Mesenchymal stem cell (in vitro differentiated cells and primary cell): Measurements from ENCODE around the gene INPP4A.

ENCODE experiments used
- DNase-seq: peaks from one replicate; pipeline ENCODE4 v3.0.0-alpha.2; 2013
- H2AFZ ChIP-seq: one replicate; pipeline ENCODE4 v1.6.1; 2013; ENCODE audit warnings: low read depth, mild to moderate bottlenecking, control low read depth, inconsistent platforms, low read length, moderate library complexity
- H2AK5ac ChIP-seq: 2 replicates; pipeline ENCODE4 v1.6.1; 2013; ENCODE audit warnings: low read length, moderate library complexity, mild to moderate bottlenecking, inconsistent platforms; ENCODE audit not compliant: severe bottlenecking
- H2BK120ac ChIP-seq: one replicate; pipeline ENCODE4 v1.6.1; 2013; ENCODE audit warnings: low read depth, mild to moderate bottlenecking, inconsistent platforms, low read length, moderate library complexity
- H2BK12ac ChIP-seq, 2 experiments: one replicate each; pipeline ENCODE4 v1.6.1; 2013; ENCODE audit warnings: inconsistent platforms in 2 of 2, low read length in 2 of 2, mild to moderate bottlenecking in 2 of 2, moderate library complexity in 2 of 2, control low read depth in 1 of 2
- H2BK15ac ChIP-seq: one replicate; pipeline ENCODE4 v1.6.1; 2013; ENCODE audit warnings: mild to moderate bottlenecking, low read depth, inconsistent platforms; ENCODE audit not compliant: poor library complexity, severe bottlenecking
- H2BK5ac ChIP-seq: 2 replicates; pipeline ENCODE4 v1.6.1; 2013; ENCODE audit warnings: low read depth, mild to moderate bottlenecking, low read length, control low read depth, inconsistent platforms; ENCODE audit not compliant: poor library complexity, severe bottlenecking
- H3K14ac ChIP-seq, 2 experiments: one replicate each; pipeline ENCODE4 v1.6.1; 2013; ENCODE audit warnings: inconsistent platforms in 2 of 2, low read length in 2 of 2, control low read depth in 1 of 2, mild to moderate bottlenecking in 1 of 2, moderate library complexity in 1 of 2
- H3K18ac ChIP-seq, 2 experiments: one replicate each; pipeline ENCODE4 v1.6.1; 2013; ENCODE audit warnings: inconsistent platforms in 2 of 2, low read length in 2 of 2, control low read depth in 1 of 2, low read depth in 1 of 2, mild to moderate bottlenecking in 1 of 2
- H3K23ac ChIP-seq, 2 experiments: one replicate each; pipeline ENCODE4 v1.6.1; 2013; ENCODE audit warnings: inconsistent platforms in 2 of 2, low read length in 2 of 2, mild to moderate bottlenecking in 2 of 2, moderate library complexity in 2 of 2, control low read depth in 1 of 2
- H3K27ac ChIP-seq: 2 replicates; pipeline ENCODE4 v1.5.1; 2013; ENCODE audit warnings: mild to moderate bottlenecking, moderate library complexity, low read length, control low read depth, inconsistent platforms; ENCODE audit not compliant: poor library complexity, severe bottlenecking
- H3K27me3 ChIP-seq, 2 experiments: 2 replicates each; pipeline versions ENCODE4 v1.6.1 to v1.7.0; 2013; ENCODE audit warnings: low read length in 2 of 2, mild to moderate bottlenecking in 2 of 2, moderate library complexity in 2 of 2, control low read depth in 1 of 2, inconsistent platforms in 1 of 2; ENCODE audit not compliant: control insufficient read depth in 1 of 2, insufficient read depth in 1 of 2
- H3K36me3 ChIP-seq, 2 experiments: 2 replicates each; pipeline versions ENCODE4 v1.6.1 to v1.7.0; 2013; ENCODE audit warnings: low read length in 2 of 2, control low read depth in 1 of 2, inconsistent platforms in 1 of 2, low read depth in 1 of 2, mild to moderate bottlenecking in 1 of 2; ENCODE audit not compliant: insufficient read depth in 2 of 2, control insufficient read depth in 1 of 2
- H3K4ac ChIP-seq, 2 experiments: one replicate each; pipeline ENCODE4 v1.6.1; 2013; ENCODE audit warnings: inconsistent platforms in 2 of 2, low read length in 2 of 2, mild to moderate bottlenecking in 2 of 2, moderate library complexity in 2 of 2, control low read depth in 1 of 2, low read depth in 1 of 2
- H3K4me1 ChIP-seq: 2 replicates; pipeline ENCODE4 v1.6.1; 2013; ENCODE audit warnings: low read depth, low read length, control low read depth; ENCODE audit not compliant: control insufficient read depth, insufficient read depth
- H3K4me2 ChIP-seq: 2 replicates; pipeline ENCODE4 v1.6.1; 2013; ENCODE audit warnings: low read length, mild to moderate bottlenecking, inconsistent platforms; ENCODE audit not compliant: poor library complexity, severe bottlenecking
- H3K4me3 ChIP-seq, 2 experiments: 2 replicates each; pipeline versions ENCODE4 v1.5.1 to v1.7.0; 2013; ENCODE audit warnings: low read length in 2 of 2, mild to moderate bottlenecking in 2 of 2, control low read depth in 1 of 2, low read depth in 1 of 2; ENCODE audit not compliant: insufficient read depth in 1 of 2
- H3K79me1 ChIP-seq: replicated peaks from 2 replicates; pipeline ENCODE4 v1.6.1; 2013; ENCODE audit warnings: mild to moderate bottlenecking, control low read depth, low read length, inconsistent platforms; ENCODE audit not compliant: poor library complexity, severe bottlenecking
- H3K9ac ChIP-seq: 2 replicates; pipeline ENCODE4 v1.7.0; 2013; ENCODE audit warnings: mild to moderate bottlenecking, low read length, moderate library complexity
- H3K9me3 ChIP-seq: 2 replicates; pipeline ENCODE4 v1.7.0; 2013; ENCODE audit warnings: mild to moderate bottlenecking, low read length; ENCODE audit not compliant: control insufficient read depth
- H4K8ac ChIP-seq: one replicate; pipeline ENCODE4 v1.6.1; 2013; ENCODE audit warnings: inconsistent platforms, mild to moderate bottlenecking, low read length, moderate library complexity
- H4K91ac ChIP-seq: one replicate; pipeline ENCODE4 v1.6.1; 2013; ENCODE audit warnings: mild to moderate bottlenecking, low read length, inconsistent platforms
- WGBS: methylation state at CpG from one replicate; pipeline ENCODE4 v1.1.7; 2013; ENCODE audit warnings: mixed read lengths; 5-methylcytosine and 5-hydroxymethylcytosine counted together

The INPP4A gene

DNA sequence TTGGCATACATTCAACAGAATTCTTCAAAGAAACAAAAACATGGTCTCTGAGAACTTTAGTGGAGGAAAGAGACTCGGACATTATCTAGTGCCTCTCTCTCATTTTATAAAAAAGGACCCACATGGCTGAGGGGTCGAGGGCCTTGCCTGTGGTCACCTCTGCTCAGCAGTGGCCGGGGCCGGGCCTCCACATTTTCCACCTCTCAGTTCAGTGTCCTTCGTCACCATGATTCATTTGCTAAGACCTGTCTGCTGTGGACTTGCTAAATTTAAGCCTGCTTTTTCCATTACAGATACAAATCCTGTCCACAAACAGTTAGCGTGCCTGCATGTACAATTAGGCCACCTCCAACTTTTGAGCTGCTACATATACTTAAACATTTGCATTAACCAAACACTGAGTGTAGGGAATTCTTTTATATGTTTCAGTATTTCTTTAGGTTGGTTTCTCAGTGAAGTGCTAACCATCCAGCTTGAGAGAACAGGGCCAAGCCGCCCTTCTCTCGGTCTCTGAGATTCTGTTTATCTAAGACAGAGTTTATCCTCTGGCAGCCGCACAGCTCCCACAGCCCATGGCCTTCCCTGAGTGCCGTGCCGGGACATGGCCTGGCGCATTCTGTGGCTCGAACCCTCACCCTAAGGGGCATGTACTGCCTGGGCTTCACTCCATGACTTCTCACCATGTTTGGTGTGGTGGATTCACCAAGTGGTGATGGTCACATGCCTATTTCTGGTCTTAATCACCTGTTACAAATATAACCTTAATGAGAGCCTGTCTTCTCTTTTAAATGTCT, 117.4 kb downstream of the INPP4A start:
- Histone ChIP-seq H3K9ac (no peak overlapping the region), H3K36me3 (peaks cover 43 to 60% of the 10 kb centered on the region in 2 experiments), H2AFZ (no peak overlapping the region), H3K4me3 (no peak overlapping the region), H3K4ac (no peak overlapping the region), H4K91ac (no peak overlapping the region), H4K8ac (no peak overlapping the region), H3K23ac (no peak overlapping the region), H3K79me1 (no peaks in the 10 kb centered on the region), H2BK15ac (no peak overlapping the region), H3K14ac (no peak overlapping the region), H3K4me1 (peaks cover 3% of the 10 kb centered on the region), H2BK12ac (no peak overlapping the region), H3K18ac (no peak overlapping the region), H3K9me3 (no peaks in the 10 kb centered on the region), H2BK5ac (no peak overlapping the region), H3K27ac (no peak overlapping the region), H2AK5ac (no peak overlapping the region), H2BK120ac (no peak overlapping the region), H3K4me2 (no peak overlapping the region), H3K27me3 (no peaks in the 10 kb centered on the region)
- no peak for DNase-seq
- 94% methylated on average over 10 of the region's 13 CpGs for WGBS

DNA sequence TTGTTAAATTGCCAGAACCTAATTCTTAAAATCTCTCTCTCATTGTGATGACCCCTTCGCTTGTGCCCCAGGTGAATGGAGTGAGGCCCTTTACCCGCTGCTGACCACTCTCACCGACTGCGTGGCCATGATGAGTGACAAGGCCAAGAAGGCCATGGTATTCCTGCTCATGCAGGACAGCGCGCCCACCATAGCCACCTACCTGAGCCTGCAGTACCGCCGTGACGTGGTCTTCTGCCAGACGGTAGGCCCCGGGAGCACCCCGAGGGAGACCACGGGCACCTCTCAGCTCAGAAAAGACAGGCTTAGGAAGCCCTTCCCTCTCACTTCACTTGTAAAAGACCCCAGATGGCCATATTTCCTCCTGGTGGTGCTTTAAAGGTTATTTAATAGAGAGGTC, 118.7 kb downstream of the INPP4A start:
- Histone ChIP-seq H2AK5ac (no peak overlapping the region), H3K4ac (no peak overlapping the region), H3K4me2 (no peak overlapping the region), H4K8ac (no peak overlapping the region), H3K18ac (no peak overlapping the region), H3K79me1 (no peaks in the 10 kb centered on the region), H3K27ac (no peak overlapping the region), H3K4me3 (no peak overlapping the region), H3K27me3 (no peaks in the 10 kb centered on the region), H3K23ac (no peak overlapping the region), H2BK120ac (no peak overlapping the region), H4K91ac (no peak overlapping the region), H3K14ac (no peak overlapping the region), H3K4me1 (peaks cover 3% of the 10 kb centered on the region), H2BK5ac (no peak overlapping the region), H3K9me3 (no peaks in the 10 kb centered on the region), H2AFZ (no peak overlapping the region), H2BK15ac (no peak overlapping the region), H3K36me3 (peaks cover 50 to 61% of the 10 kb centered on the region in 2 experiments), H3K9ac (no peak overlapping the region), H2BK12ac (no peak overlapping the region)
- DNase-seq, result no peak
- 96% methylated on average over 11 of the region's 13 CpGs for WGBS

DNA sequence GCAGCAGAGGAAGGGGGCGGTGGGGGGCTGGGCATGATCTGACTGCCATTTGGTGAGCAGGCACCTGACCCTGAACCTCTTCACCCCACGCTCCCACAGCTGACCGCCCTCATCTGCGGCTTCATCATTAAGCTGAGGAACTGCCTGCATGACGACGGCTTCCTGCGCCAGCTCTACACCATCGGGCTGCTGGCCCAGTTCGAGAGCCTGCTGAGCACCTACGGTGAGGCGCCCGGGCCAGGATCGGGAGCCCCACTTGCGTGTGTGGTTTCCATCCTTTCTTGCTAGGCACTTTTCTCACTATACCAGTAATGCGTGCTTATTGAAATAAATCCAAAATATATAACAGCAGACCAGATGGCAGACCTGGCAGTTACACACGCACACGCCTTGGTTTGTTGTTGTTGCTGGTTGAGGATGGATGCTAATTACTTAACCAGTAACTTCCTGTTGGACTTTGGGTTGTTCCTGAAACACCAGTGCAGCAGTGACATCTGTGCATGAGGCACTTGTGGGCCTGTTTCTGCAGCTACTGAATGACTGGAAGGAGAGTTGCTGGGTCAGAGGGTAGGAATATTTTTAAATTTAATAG, 120.0 kb downstream of the INPP4A start:
- H3K27ac ChIP-seq, result no peak overlapping the region
- no peak overlapping the region for H2BK5ac ChIP-seq
- H3K18ac ChIP-seq, result no peak overlapping the region
- H3K14ac ChIP-seq, result no peak overlapping the region
- no peak overlapping the region for H2BK15ac ChIP-seq
- no peak overlapping the region for H3K4ac ChIP-seq
- no peak overlapping the region for H4K8ac ChIP-seq
- H3K23ac ChIP-seq, result no peak overlapping the region
- no peak overlapping the region for H3K4me2 ChIP-seq
- no peak for DNase-seq
- no peak overlapping the region for H2BK12ac ChIP-seq
- peaks cover 3% of the 10 kb centered on the region for H3K4me1 ChIP-seq
- no peak overlapping the region for H4K91ac ChIP-seq
- H3K9ac ChIP-seq, result no peak overlapping the region
- WGBS, result 98% methylated on average over 12 of the region's 17 CpGs
- H3K4me3 ChIP-seq, result no peak overlapping the region
- peaks cover 61 to 67% of the 10 kb centered on the region in 2 experiments for H3K36me3 ChIP-seq
- H3K9me3 ChIP-seq, result no peaks in the 10 kb centered on the region
- no peaks in the 10 kb centered on the region for H3K27me3 ChIP-seq
- no peak overlapping the region for H2AFZ ChIP-seq
- H2AK5ac ChIP-seq, result no peak overlapping the region
- no peak overlapping the region for H2BK120ac ChIP-seq
- no peaks in the 10 kb centered on the region for H3K79me1 ChIP-seq

DNA sequence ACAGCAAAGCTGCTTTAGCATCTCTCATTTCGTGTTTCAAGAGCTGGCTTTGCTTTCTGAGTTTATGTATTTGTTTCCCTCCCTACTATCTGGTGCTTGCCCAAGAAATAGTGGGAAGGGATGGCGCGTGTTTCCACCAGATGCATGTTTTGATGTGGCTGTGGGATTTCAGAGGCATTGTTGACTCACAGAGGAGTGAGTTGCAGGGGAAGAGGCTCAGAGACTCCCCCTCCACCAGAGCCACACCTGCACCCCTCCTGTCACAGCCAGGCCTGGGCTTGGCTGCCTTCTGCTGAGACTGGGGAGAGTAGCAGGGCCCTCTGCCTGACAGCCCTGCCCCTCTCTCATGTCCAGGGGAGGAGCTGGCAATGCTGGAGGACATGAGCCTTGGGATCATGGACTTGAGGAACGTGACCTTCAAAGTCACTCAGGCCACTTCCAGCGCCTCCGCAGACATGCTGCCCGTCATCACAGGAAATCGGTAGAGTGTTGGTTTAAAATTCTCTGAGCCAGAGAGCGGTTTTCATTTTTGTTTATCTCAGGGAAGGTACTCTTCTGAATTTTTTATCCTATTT, 120.7 kb downstream of the INPP4A start:
- Histone ChIP-seq H3K4ac (no peak overlapping the region), H4K91ac (no peak overlapping the region), H2AFZ (no peak overlapping the region), H2BK15ac (no peak overlapping the region), H3K9ac (no peak overlapping the region), H3K4me2 (no peak overlapping the region), H3K23ac (no peak overlapping the region), H3K79me1 (no peaks in the 10 kb centered on the region), H3K4me3 (no peak overlapping the region), H3K9me3 (no peaks in the 10 kb centered on the region), H2BK5ac (no peak overlapping the region), H2BK120ac (no peak overlapping the region), H3K27ac (no peak overlapping the region), H3K4me1 (peaks cover 3% of the 10 kb centered on the region), H3K27me3 (no peaks in the 10 kb centered on the region), H4K8ac (no peak overlapping the region), H2AK5ac (no peak overlapping the region), H3K14ac (no peak overlapping the region), H2BK12ac (no peak overlapping the region), H3K36me3 (peaks cover 67 to 74% of the 10 kb centered on the region in 2 experiments), H3K18ac (no peak overlapping the region)
- no peak for DNase-seq
- 96% methylated on average over 6 of the region's 9 CpGs for WGBS
